H9 (cell line): ENCODE data around the gene BCAS1. TPM values are rescaled to one million over a fixed set of nuclear protein-coding genes. Genes with fewer than 3 reads are reported as not detected.

Source experiments
- DNase-seq: peaks from one replicate; pipeline ENCODE4 v3.0.0-alpha.2; 2017
- H2AFZ ChIP-seq: one replicate; pipeline ENCODE4 v1.6.1; 2013; ENCODE audit warnings: mild to moderate bottlenecking, low read length, control low read depth, moderate library complexity
- H2AK5ac ChIP-seq: 2 replicates; pipeline ENCODE4 v1.6.1; 2013; ENCODE audit warnings: low read length, control low read depth, mixed read lengths; ENCODE audit not compliant: insufficient read length
- H2BK120ac ChIP-seq: one replicate; pipeline ENCODE4 v1.6.1; 2013; ENCODE audit warnings: low read depth, mild to moderate bottlenecking, low read length, control low read depth, inconsistent platforms; ENCODE audit not compliant: poor library complexity, severe bottlenecking
- H2BK12ac ChIP-seq: 2 replicates; pipeline ENCODE4 v1.6.1; 2013; ENCODE audit warnings: low read length, control low read depth, mixed read lengths, low read depth; ENCODE audit not compliant: insufficient read length
- H2BK15ac ChIP-seq: 2 replicates; pipeline ENCODE4 v1.6.1; 2013; ENCODE audit warnings: low read depth, low read length, control low read depth
- H2BK20ac ChIP-seq: one replicate; pipeline ENCODE4 v1.6.1; 2013; ENCODE audit warnings: low read depth, mild to moderate bottlenecking, low read length, control low read depth, inconsistent platforms; ENCODE audit not compliant: poor library complexity, severe bottlenecking
- H2BK5ac ChIP-seq: 2 replicates; pipeline ENCODE4 v1.6.1; 2013; ENCODE audit warnings: low read length, control low read depth, mixed read lengths; ENCODE audit not compliant: insufficient read length
- H3K14ac ChIP-seq: 2 replicates; pipeline ENCODE4 v1.6.1; 2013; ENCODE audit warnings: low read length, control low read depth; ENCODE audit not compliant: insufficient read depth
- H3K18ac ChIP-seq: 2 replicates; pipeline ENCODE4 v1.6.1; 2013; ENCODE audit warnings: low read depth, mild to moderate bottlenecking, mixed read lengths, low read length, control low read depth; ENCODE audit not compliant: insufficient read length
- H3K23ac ChIP-seq: 2 replicates; pipeline ENCODE4 v1.6.1; 2013; ENCODE audit warnings: low read length, control low read depth, mixed read lengths, low read depth; ENCODE audit not compliant: insufficient read length
- H3K23me2 ChIP-seq: 2 replicates; pipeline ENCODE4 v1.6.1; 2013; ENCODE audit warnings: low read depth, mild to moderate bottlenecking, mixed read lengths, low read length, control low read depth; ENCODE audit not compliant: insufficient read length, poor library complexity, severe bottlenecking
- H3K27ac ChIP-seq: 2 replicates; pipeline ENCODE4 v1.5.1; 2013; ENCODE audit warnings: low read length, control low read depth, mixed read lengths, low read depth; ENCODE audit not compliant: insufficient read length
- H3K27me3 ChIP-seq: 2 replicates; pipeline ENCODE4 v1.6.1; 2013; ENCODE audit warnings: low read length, control low read depth, inconsistent platforms; ENCODE audit not compliant: insufficient read depth
- H3K4ac ChIP-seq: 2 replicates; pipeline ENCODE4 v1.6.1; 2013; ENCODE audit warnings: low read depth, mild to moderate bottlenecking, control low read depth, inconsistent platforms, low read length, moderate library complexity
- H3K4me1 ChIP-seq: 2 replicates; pipeline ENCODE4 v1.6.1; 2013; ENCODE audit warnings: low read length, control low read depth, inconsistent platforms; ENCODE audit not compliant: insufficient read depth
- H3K4me2 ChIP-seq: 2 replicates; pipeline ENCODE4 v1.6.1; 2013; ENCODE audit warnings: low read length, control low read depth, mixed read lengths; ENCODE audit not compliant: insufficient read length, insufficient read depth
- H3K56ac ChIP-seq: 2 replicates; pipeline ENCODE4 v1.6.1; 2013; ENCODE audit warnings: low read depth, mild to moderate bottlenecking, mixed read lengths, low read length, control low read depth; ENCODE audit not compliant: insufficient read length
- H3K79me1 ChIP-seq: 2 replicates; pipeline ENCODE4 v1.6.1; 2013; ENCODE audit warnings: low read depth, mild to moderate bottlenecking, moderate library complexity, low read length, control low read depth, inconsistent platforms; ENCODE audit not compliant: insufficient read depth, poor library complexity, severe bottlenecking
- H3K79me2 ChIP-seq: 2 replicates; pipeline ENCODE4 v1.6.1; 2013; ENCODE audit warnings: low read length, control low read depth, inconsistent platforms; ENCODE audit not compliant: insufficient read depth
- H3K9ac ChIP-seq: 2 replicates; pipeline ENCODE4 v1.6.1; 2013; ENCODE audit warnings: low read length, control low read depth, mixed read lengths; ENCODE audit not compliant: insufficient read length; ENCODE audit errors: extremely low read depth
- H3K9me3 ChIP-seq: one replicate; pipeline ENCODE4 v1.6.1; 2013; ENCODE audit warnings: low read depth, low read length, inconsistent platforms; ENCODE audit not compliant: control insufficient read depth
- H3T11ph ChIP-seq: one replicate; pipeline ENCODE4 v1.6.1; 2013; ENCODE audit warnings: mild to moderate bottlenecking, low read length, control low read depth, inconsistent platforms
- H4K20me1 ChIP-seq: one replicate; pipeline ENCODE4 v1.6.1; 2013; ENCODE audit not compliant: control insufficient read depth, insufficient read length, insufficient read depth
- H4K5ac ChIP-seq: 2 replicates; pipeline ENCODE4 v1.6.1; 2013; ENCODE audit warnings: low read depth, mild to moderate bottlenecking, mixed read lengths, low read length, control low read depth; ENCODE audit not compliant: insufficient read length
- H4K8ac ChIP-seq: replicated peaks from 2 replicates; pipeline ENCODE4 v1.6.1; 2013; ENCODE audit warnings: low read length, control low read depth, mixed read lengths, low read depth; ENCODE audit not compliant: insufficient read length
- H4K91ac ChIP-seq: 2 replicates; pipeline ENCODE4 v1.6.1; 2013; ENCODE audit warnings: low read depth, mild to moderate bottlenecking, moderate library complexity, mixed read lengths, low read length, control low read depth; ENCODE audit not compliant: insufficient read length
- H3K27ac Mint-ChIP-seq, 3 experiments: 2 replicates in 2 of 3; 3 replicates in 1 of 3; pipeline ENCODE4 v1.8.0; 2020 to 2021; ENCODE audit warnings: mixed read lengths in 3 of 3, mild to moderate bottlenecking in 1 of 3, moderate library complexity in 1 of 3
- H3K27me3 Mint-ChIP-seq: 2 replicates; pipeline ENCODE4 v1.8.0; 2021; ENCODE audit warnings: low read depth, mild to moderate bottlenecking, moderate library complexity, mixed read lengths
- H3K36me3 Mint-ChIP-seq, 3 experiments: 2 replicates in 2 of 3; 3 replicates in 1 of 3; pipeline ENCODE4 v1.8.0; 2020 to 2021; ENCODE audit warnings: low read depth in 3 of 3, mixed read lengths in 3 of 3; ENCODE audit not compliant: insufficient read depth in 1 of 3
- H3K4me1 Mint-ChIP-seq, 2 experiments: 2 replicates each; pipeline ENCODE4 v1.8.0; 2020; ENCODE audit warnings: mixed read lengths in 2 of 2
- H3K4me3 Mint-ChIP-seq, 2 experiments: 2 replicates in 1 of 2; 3 replicates in 1 of 2; pipeline ENCODE4 v1.8.0; 2020 to 2021; ENCODE audit warnings: mild to moderate bottlenecking in 2 of 2, mixed read lengths in 2 of 2, moderate library complexity in 1 of 2
- H3K9me3 Mint-ChIP-seq, 2 experiments: 2 replicates in 1 of 2; 3 replicates in 1 of 2; pipeline ENCODE4 v1.8.0; 2020; ENCODE audit warnings: mild to moderate bottlenecking in 2 of 2, mixed read lengths in 2 of 2, moderate library complexity in 1 of 2
- CTCF ChIP-seq: fragments of 200-600 bp; sonication (generic); conservative IDR thresholded peaks from 3 replicates; pipeline ENCODE4 v1.8.0; 2021; ENCODE audit warnings: antibody characterized with exemption, mild to moderate bottlenecking
- WGBS: extraction: QIAGEN DNeasy Blood & Tissue Kit; methylation state at CpG from one replicate; pipeline ENCODE4 v1.1.7; 2013; ENCODE audit warnings: missing lambda C conversion rate, low lambda C conversion rate, mixed read lengths; ENCODE audit not compliant: insufficient read length; ENCODE audit errors: extremely low coverage; 5-methylcytosine and 5-hydroxymethylcytosine counted together
- total RNA-seq: library from RNA; stranded (reverse); gene quantifications from 2 replicates; pipeline ENCODE4 v1.2.1, GENCODE V29; 2021

BCAS1 gene
- total RNA-seq, 1 experiment from 2014 or later: 0.15 TPM

GRCh38 chr20:53959911-53960578, 110.3 kb downstream of the BCAS1 start:
- Histone ChIP-seq H3K9ac (no peak overlapping the region), H3K27me3 (no peaks in the 10 kb centered on the region), H2AK5ac (no peak overlapping the region), H4K8ac (no peak overlapping the region), H3K23ac (no peak overlapping the region), H4K91ac (no peak overlapping the region), H2BK5ac (no peak overlapping the region), H2BK120ac (no peak overlapping the region), H4K20me1 (no peaks in the 10 kb centered on the region), H3K23me2 (no peaks in the 10 kb centered on the region), H3K79me2 (no peaks in the 10 kb centered on the region), H3K56ac (no peak overlapping the region), H3K4me2 (no peak overlapping the region), H3T11ph (no peak overlapping the region), H3K9me3 (no peaks in the 10 kb centered on the region), H3K4me1 (peaks cover 6% of the 10 kb centered on the region; the same call in 1 of the 2 replicates), H4K5ac (no peak overlapping the region), H3K14ac (no peak overlapping the region), H2AFZ (no peak overlapping the region), H3K79me1 (no peaks in the 10 kb centered on the region), H3K4ac (no peak overlapping the region), H3K27ac (no peak overlapping the region), H2BK15ac (no peak overlapping the region), H3K18ac (no peak overlapping the region), H2BK12ac (no peak overlapping the region), H2BK20ac (no peak overlapping the region)
- Mint-ChIP-seq H3K4me3 (no peak overlapping the region), H3K27ac (no peak overlapping the region), H3K9me3 (no peaks in the 10 kb centered on the region), H3K36me3 (no peaks in the 10 kb centered on the region), H3K27me3 (no peaks in the 10 kb centered on the region), H3K4me1 (peaks cover 12 to 13% of the 10 kb centered on the region in 2 experiments; a peak in 3 of 4 replicates)
- no peak for TF ChIP-seq CTCF
- WGBS: no CpG with 5 or more reads among the region's 6 CpGs
- no peak for DNase-seq
